Choroid plexus epithelial cell (primary cell): Measurements from ENCODE around the gene SMIM33.
"Not testable (repeated sequence)": the region's sequence is repeated elsewhere in the genome, so short reads cannot be mapped to it uniquely, and the experiment has no call there.

Experiments
- DNase-seq: peaks from one replicate; pipeline ENCODE4 v3.0.0-alpha.2; 2010; ENCODE audit warnings: low read depth
- H3K4me3 ChIP-seq: 2 replicates; pipeline ENCODE4 v1.5.1; 2011; ENCODE audit warnings: low read depth, mild to moderate bottlenecking, control low read depth, low read length, moderate library complexity
- TF ChIP-seq, protein P1 (sequence below): conservative IDR thresholded peaks from 2 replicates; pipeline ENCODE4 v1.5.1; 2011; ENCODE audit warnings: low read depth, mild to moderate bottlenecking, control low read depth, inconsistent platforms, low read length, moderate library complexity

Gene SMIM33

GRCh38 chr5:139494256-139494655 is 23.5 kb downstream of the SMIM33 start:
- TF ChIP-seq, protein P1, sequence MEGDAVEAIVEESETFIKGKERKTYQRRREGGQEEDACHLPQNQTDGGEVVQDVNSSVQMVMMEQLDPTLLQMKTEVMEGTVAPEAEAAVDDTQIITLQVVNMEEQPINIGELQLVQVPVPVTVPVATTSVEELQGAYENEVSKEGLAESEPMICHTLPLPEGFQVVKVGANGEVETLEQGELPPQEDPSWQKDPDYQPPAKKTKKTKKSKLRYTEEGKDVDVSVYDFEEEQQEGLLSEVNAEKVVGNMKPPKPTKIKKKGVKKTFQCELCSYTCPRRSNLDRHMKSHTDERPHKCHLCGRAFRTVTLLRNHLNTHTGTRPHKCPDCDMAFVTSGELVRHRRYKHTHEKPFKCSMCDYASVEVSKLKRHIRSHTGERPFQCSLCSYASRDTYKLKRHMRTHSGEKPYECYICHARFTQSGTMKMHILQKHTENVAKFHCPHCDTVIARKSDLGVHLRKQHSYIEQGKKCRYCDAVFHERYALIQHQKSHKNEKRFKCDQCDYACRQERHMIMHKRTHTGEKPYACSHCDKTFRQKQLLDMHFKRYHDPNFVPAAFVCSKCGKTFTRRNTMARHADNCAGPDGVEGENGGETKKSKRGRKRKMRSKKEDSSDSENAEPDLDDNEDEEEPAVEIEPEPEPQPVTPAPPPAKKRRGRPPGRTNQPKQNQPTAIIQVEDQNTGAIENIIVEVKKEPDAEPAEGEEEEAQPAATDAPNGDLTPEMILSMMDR: no peak
- no peak overlapping the region for H3K4me3 ChIP-seq
- DNase-seq: peak; percentile 17

GRCh38 chr5:139494832-139495231 is 24.0 kb downstream of the SMIM33 start:
- DNase-seq: peak; percentile 62
- TF ChIP-seq, protein P1: no peak
- H3K4me3 ChIP-seq: no peak overlapping the region

- peak; percentile 37 for DNase-seq
- H3K4me3 ChIP-seq: no peak overlapping the region
- TF ChIP-seq, protein P1: no peak
Measured at GRCh38 chr5:139495638-139496435, 25.0 kb downstream of the SMIM33 start.

- TF ChIP-seq, protein P1: no peak
- no peak for DNase-seq
- H3K4me3 ChIP-seq: no peak overlapping the region
Measured at GRCh38 chr5:139501381-139501780, 30.6 kb downstream of the SMIM33 start.

GRCh38 chr5:139503036-139503817 is 32.4 kb downstream of the SMIM33 start:
- not testable (repeated sequence) for H3K4me3 ChIP-seq, DNase-seq

DNA sequence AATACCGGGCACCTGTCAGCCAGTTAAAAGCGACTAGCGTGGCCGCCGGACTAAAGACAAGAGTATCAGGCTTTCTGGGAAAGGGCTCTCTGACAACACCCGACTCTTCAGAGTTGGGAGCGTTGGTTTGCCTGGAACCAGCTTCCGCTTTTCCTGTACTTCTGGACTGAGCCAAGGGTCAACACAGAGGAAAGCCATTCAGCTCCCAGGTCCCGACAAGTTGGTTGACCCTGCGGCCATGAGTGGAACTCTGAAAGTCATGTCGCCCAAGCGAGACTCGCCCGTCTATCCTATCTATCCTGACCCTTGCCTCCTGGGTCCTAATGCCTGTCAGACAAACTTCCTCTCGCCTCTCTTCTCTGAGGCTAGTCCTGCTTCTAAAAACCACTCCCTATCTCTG is 33.1 kb downstream of the SMIM33 start:
- DNase-seq, H3K4me3 ChIP-seq: not testable (repeated sequence)

DNA sequence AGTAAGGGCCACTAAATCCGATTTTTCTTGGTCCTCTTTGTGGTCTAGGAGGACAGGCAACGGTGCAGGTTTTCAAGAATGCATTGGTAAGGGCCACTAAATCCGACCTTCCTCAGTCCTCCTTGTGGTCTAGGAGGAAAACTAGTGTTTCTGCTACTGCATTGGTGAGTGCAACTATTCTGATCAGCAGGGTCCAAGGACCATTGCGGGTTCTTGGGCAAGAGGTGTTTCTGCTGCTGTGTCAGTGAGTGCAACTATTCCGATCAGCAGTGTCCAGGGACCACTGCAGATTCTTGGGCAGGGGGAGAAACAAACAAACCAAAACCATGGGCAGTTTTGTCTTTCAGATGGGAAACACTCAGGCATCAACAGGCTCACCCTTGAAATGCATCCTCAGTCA is 33.9 kb downstream of the SMIM33 start:
- not testable (repeated sequence) for H3K4me3 ChIP-seq, DNase-seq

- TF ChIP-seq, protein P1: peak; percentile 20
- no peak overlapping the region for H3K4me3 ChIP-seq
- peak; percentile 24 for DNase-seq
Measured at GRCh38 chr5:139512786-139513390, 42.1 kb downstream of the SMIM33 start.
